H1 (cell line): ENCODE measurements around the gene CERT1.

Experiments used
- CHD1 ChIP-seq: IDR thresholded peaks from 2 replicates; pipeline ENCODE4 v1.6.1; 2012; ENCODE audit warnings: low read depth, low read length, improper control_type of control experiment
- CREB1 ChIP-seq: IDR thresholded peaks from 2 replicates; pipeline ENCODE4 v1.6.1; 2012; ENCODE audit warnings: inconsistent platforms
- EZH2 ChIP-seq: fragments of 200-600 bp; sonication (generic); IDR thresholded peaks from 2 replicates; pipeline ENCODE4 v1.7.1; 2012; ENCODE audit warnings: low read depth, mild to moderate bottlenecking, moderate library complexity, low read length, inconsistent platforms; ENCODE audit not compliant: severe bottlenecking
- JUN ChIP-seq: IDR thresholded peaks from 2 replicates; pipeline ENCODE4 v1.6.1; 2011; ENCODE audit warnings: low read depth, mild to moderate bottlenecking, improper control_type of control experiment, low read length
- SIX5 ChIP-seq: IDR thresholded peaks from 2 replicates; pipeline ENCODE4 v1.6.1; 2011; ENCODE audit warnings: mild to moderate bottlenecking, low read depth, low read length
- TAF1 ChIP-seq: IDR thresholded peaks from 2 replicates; pipeline ENCODE4 v1.6.1; 2011; ENCODE audit warnings: mild to moderate bottlenecking, low read depth, low read length
- YY1 ChIP-seq: IDR thresholded peaks from 2 replicates; pipeline ENCODE4 v1.6.1; 2011; ENCODE audit warnings: low read depth, mild to moderate bottlenecking, low read length
- TF ChIP-seq, protein P1 (sequence below), 3 experiments: IDR thresholded peaks; 1 replicate in 2 of 3; 2 replicates in 1 of 3; pipeline versions ENCODE4 v1.5.1 to v1.6.1; 2011; ENCODE audit warnings: low read length in 3 of 3, mild to moderate bottlenecking in 3 of 3, inconsistent platforms in 2 of 3, low read depth in 1 of 3, moderate library complexity in 1 of 3; ENCODE audit not compliant: insufficient read depth in 1 of 3; ENCODE audit errors: control extremely low read depth in 1 of 3

DNA sequence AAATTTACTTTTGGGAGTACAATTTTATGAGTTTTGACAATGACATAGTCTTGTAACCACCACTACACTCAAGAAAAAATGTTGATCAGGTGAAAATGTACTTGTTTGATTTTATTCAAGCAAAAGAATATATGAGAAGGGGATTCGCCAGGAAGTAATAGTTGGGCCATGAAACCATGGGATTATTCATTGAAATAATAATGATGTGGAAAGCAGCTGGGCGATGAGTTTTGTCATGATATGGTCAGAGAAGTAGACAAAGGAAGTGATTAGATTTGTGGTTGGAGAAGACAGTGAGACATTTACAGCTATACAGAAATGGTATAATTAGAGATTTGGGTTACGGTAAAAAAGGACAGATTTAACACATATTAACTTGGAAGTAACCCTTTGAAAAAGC is 163.2 kb downstream of the CERT1 start:
- TF ChIP-seq CREB1 = no peak
- no peak for TF ChIP-seq TAF1
- no peak for TF ChIP-seq EZH2
- no peak for TF ChIP-seq SIX5
- TF ChIP-seq YY1 = no peak
- TF ChIP-seq, protein P1, sequence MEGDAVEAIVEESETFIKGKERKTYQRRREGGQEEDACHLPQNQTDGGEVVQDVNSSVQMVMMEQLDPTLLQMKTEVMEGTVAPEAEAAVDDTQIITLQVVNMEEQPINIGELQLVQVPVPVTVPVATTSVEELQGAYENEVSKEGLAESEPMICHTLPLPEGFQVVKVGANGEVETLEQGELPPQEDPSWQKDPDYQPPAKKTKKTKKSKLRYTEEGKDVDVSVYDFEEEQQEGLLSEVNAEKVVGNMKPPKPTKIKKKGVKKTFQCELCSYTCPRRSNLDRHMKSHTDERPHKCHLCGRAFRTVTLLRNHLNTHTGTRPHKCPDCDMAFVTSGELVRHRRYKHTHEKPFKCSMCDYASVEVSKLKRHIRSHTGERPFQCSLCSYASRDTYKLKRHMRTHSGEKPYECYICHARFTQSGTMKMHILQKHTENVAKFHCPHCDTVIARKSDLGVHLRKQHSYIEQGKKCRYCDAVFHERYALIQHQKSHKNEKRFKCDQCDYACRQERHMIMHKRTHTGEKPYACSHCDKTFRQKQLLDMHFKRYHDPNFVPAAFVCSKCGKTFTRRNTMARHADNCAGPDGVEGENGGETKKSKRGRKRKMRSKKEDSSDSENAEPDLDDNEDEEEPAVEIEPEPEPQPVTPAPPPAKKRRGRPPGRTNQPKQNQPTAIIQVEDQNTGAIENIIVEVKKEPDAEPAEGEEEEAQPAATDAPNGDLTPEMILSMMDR (IDR thresholded peaks at IDR 0.05; ENCODE audit: control extremely low read depth in 1 of 3, insufficient read depth in 1 of 3, low read depth in 1 of 3, low read length in 3 of 3) = no peak
- no peak for TF ChIP-seq JUN
- no peak for TF ChIP-seq CHD1
